GM21360 (cell line): Measurements from ENCODE around the gene NKX2-2.

ENCODE experiments used
- ATAC-seq: cut with Tn5 transposase; IDR thresholded peaks from one replicate; pipeline ENCODE4 v1.9.1; 2021; ENCODE audit warnings: mild to moderate bottlenecking, moderate library complexity; ENCODE audit not compliant: unreplicated experiment

The NKX2-2 gene

GRCh38 chr20:21513881-21514540 lies at the start of gene NKX2-2:
Gene NKX2-2 (minus strand): TSS chr20:21514064. CDS start chr20:21513669, 395 bp downstream.
- ATAC-seq = no peak

GRCh38 chr20:21562656-21563055 lies 48.8 kb upstream of the NKX2-2 start:
- no peak for ATAC-seq

GRCh38 chr20:21559305-21559704 lies 45.4 kb upstream of the NKX2-2 start:
- ATAC-seq = peak; percentile 77

GRCh38 chr20:21557241-21558020 lies 43.6 kb upstream of the NKX2-2 start:
- no peak for ATAC-seq

GRCh38 chr20:21556398-21556797 lies 42.5 kb upstream of the NKX2-2 start:
- ATAC-seq = no peak

GRCh38 chr20:21555470-21556120 lies 41.7 kb upstream of the NKX2-2 start:
- no peak for ATAC-seq

- ATAC-seq = no peak
Measured at GRCh38 chr20:21554985-21555384, 41.1 kb upstream of the NKX2-2 start.

- ATAC-seq = no peak
Measured at GRCh38 chr20:21554376-21554890, 40.6 kb upstream of the NKX2-2 start.

- ATAC-seq = no peak
Measured at GRCh38 chr20:21550587-21550986, 36.7 kb upstream of the NKX2-2 start.

- ATAC-seq = peak; percentile 74
Measured at GRCh38 chr20:21548390-21549035, 34.6 kb upstream of the NKX2-2 start.

- no peak for ATAC-seq
Measured at GRCh38 chr20:21546355-21546754, 32.5 kb upstream of the NKX2-2 start.

GRCh38 chr20:21539512-21539911 lies 25.6 kb upstream of the NKX2-2 start:
- no peak for ATAC-seq

GRCh38 chr20:21534886-21535285 lies 21.0 kb upstream of the NKX2-2 start:
- no peak for ATAC-seq

- no peak for ATAC-seq
Measured at GRCh38 chr20:21534453-21534852, 20.6 kb upstream of the NKX2-2 start.

- no peak for ATAC-seq
Measured at GRCh38 chr20:21529863-21530262, 16.0 kb upstream of the NKX2-2 start.

GRCh38 chr20:21528870-21529269 lies 15.0 kb upstream of the NKX2-2 start:
- no peak for ATAC-seq

GRCh38 chr20:21527908-21528307 lies 14.0 kb upstream of the NKX2-2 start:
- no peak for ATAC-seq

GRCh38 chr20:21526776-21527175 lies 12.9 kb upstream of the NKX2-2 start:
- ATAC-seq = no peak

- no peak for ATAC-seq
Measured at GRCh38 chr20:21523895-21524294, 10.0 kb upstream of the NKX2-2 start.

GRCh38 chr20:21523281-21523868 lies 9.5 kb upstream of the NKX2-2 start:
- no peak for ATAC-seq
